HL-60/S4 treated with phorbol 12-myristate 13-acetate at 8.2 ng/mL for 4 days and 3 days (cell line): ENCODE data around the gene MEF2C.

Experiments
- in situ Hi-C: fragments of 300-500 bp; cut with MboI; formaldehyde crosslinking; loops from 2 replicates; pipeline ENCODE4 v1.15.0; 2022; ENCODE audit warnings: low sequenced_read_pairs

The MEF2C gene

GRCh38 chr5:88761939-88762338, 121.0 kb downstream of the MEF2C start:
- in situ Hi-C loops = no loop called here

GRCh38 chr5:88761269-88761850, 121.6 kb downstream of the MEF2C start:
- in situ Hi-C loops = no loop called here

- in situ Hi-C loops = no loop called here
These were observed 122.5 kb downstream of the MEF2C start for GRCh38 chr5:88760527-88760926.

GRCh38 chr5:88758591-88758990, 124.4 kb downstream of the MEF2C start:
- in situ Hi-C loops = no loop called here

- in situ Hi-C loops = no loop called here
These were observed 124.8 kb downstream of the MEF2C start for GRCh38 chr5:88758184-88758583.

GRCh38 chr5:88756953-88757352, 126.0 kb downstream of the MEF2C start:
- in situ Hi-C loops = no loop called here

- in situ Hi-C loops = no loop called here
These were observed 134.3 kb downstream of the MEF2C start for GRCh38 chr5:88748666-88749065.

GRCh38 chr5:88746438-88746882, 136.5 kb downstream of the MEF2C start:
- in situ Hi-C loops = no loop called here

GRCh38 chr5:88745093-88745696, 137.8 kb downstream of the MEF2C start:
- in situ Hi-C loops = no loop called here

GRCh38 chr5:88743231-88743834, 139.7 kb downstream of the MEF2C start:
- in situ Hi-C loops = no loop called here

GRCh38 chr5:88741964-88742363, 141.0 kb downstream of the MEF2C start:
- in situ Hi-C loops = no loop called here

- in situ Hi-C loops = no loop called here
These were observed 142.3 kb downstream of the MEF2C start for GRCh38 chr5:88740604-88741185.

GRCh38 chr5:88736494-88736893, 146.5 kb downstream of the MEF2C start:
- in situ Hi-C loops = no loop called here

- in situ Hi-C loops = no loop called here
These were observed 148.0 kb downstream of the MEF2C start for GRCh38 chr5:88734983-88735382.

- in situ Hi-C loops = no loop called here
These were observed 148.8 kb downstream of the MEF2C start for GRCh38 chr5:88734191-88734640.

- in situ Hi-C loops = no loop called here
These were observed 150.1 kb downstream of the MEF2C start for GRCh38 chr5:88732862-88733261.

- in situ Hi-C loops = no loop called here
These were observed 150.8 kb downstream of the MEF2C start for GRCh38 chr5:88732181-88732633.

- in situ Hi-C loops = no loop called here
These were observed 153.2 kb downstream of the MEF2C start for GRCh38 chr5:88729829-88730182.

GRCh38 chr5:88729084-88729828, 153.7 kb downstream of the MEF2C start:
- in situ Hi-C loops = no loop called here

GRCh38 chr5:88727705-88728313, 155.2 kb downstream of the MEF2C start:
- in situ Hi-C loops = no loop called here

GRCh38 chr5:88725454-88725853, 157.5 kb downstream of the MEF2C start:
- in situ Hi-C loops = no loop called here
